PC-9 (cell line): ENCODE data around the gene GRM7.

Experiments
- EZH2 ChIP-seq: fragments of 200-600 bp; sonication (generic); IDR thresholded peaks from 2 replicates; pipeline ENCODE4 v1.8.0; 2017; ENCODE audit warnings: antibody characterized with exemption, low read depth
- TF ChIP-seq, protein P1 (sequence below): fragments of 200-600 bp; sonication (generic); conservative IDR thresholded peaks from 2 replicates; pipeline ENCODE4 v1.6.1; 2017; ENCODE audit warnings: mixed run types, antibody characterized with exemption, mild to moderate bottlenecking, moderate library complexity

DNA sequence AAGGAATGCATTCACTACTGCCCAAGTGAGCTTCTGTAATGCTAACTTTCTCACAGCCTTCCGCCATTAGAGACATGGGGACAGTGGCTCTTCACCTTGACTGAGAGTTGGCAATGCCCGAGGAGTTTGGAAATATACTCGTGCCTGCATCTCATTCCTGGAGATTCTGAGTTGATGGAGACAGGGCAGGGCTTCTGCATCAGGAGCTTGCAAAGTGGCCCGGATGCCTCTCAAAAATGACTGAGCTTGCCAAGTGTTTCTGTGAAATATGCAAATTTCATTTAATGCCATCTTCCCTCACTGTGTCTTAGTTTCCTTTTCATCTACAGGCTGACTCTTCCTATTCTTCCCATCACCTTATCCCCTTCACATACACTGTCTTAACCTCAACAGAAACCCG lies 346.2 kb downstream of the GRM7 start:
- TF ChIP-seq, protein P1, sequence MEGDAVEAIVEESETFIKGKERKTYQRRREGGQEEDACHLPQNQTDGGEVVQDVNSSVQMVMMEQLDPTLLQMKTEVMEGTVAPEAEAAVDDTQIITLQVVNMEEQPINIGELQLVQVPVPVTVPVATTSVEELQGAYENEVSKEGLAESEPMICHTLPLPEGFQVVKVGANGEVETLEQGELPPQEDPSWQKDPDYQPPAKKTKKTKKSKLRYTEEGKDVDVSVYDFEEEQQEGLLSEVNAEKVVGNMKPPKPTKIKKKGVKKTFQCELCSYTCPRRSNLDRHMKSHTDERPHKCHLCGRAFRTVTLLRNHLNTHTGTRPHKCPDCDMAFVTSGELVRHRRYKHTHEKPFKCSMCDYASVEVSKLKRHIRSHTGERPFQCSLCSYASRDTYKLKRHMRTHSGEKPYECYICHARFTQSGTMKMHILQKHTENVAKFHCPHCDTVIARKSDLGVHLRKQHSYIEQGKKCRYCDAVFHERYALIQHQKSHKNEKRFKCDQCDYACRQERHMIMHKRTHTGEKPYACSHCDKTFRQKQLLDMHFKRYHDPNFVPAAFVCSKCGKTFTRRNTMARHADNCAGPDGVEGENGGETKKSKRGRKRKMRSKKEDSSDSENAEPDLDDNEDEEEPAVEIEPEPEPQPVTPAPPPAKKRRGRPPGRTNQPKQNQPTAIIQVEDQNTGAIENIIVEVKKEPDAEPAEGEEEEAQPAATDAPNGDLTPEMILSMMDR: no peak
- TF ChIP-seq EZH2: no peak
